ENCODE data around the gene SPTB. TPM values are rescaled to one million over a fixed set of nuclear protein-coding genes. Genes with fewer than 3 reads are reported as not detected.
A peak's percentile ranks its signal among the peaks of the same experiment; 100 is the strongest.
"Not testable (repeated sequence)": the region's sequence is repeated elsewhere in the genome, so short reads cannot be mapped to it uniquely, and the experiment has no call there.

Gene SPTB
- total RNA-seq, 1 donor from 2014 or later, result not detected

- no peak for TF ChIP-seq CTCF (IDR thresholded peaks at IDR 0.05; ENCODE audit: insufficient read depth, low read length, severe bottlenecking)
- FAIRE-seq (no peak), DNase-seq (ENCODE audit: low read depth) (no peak)
- Histone ChIP-seq H3K4me3 (ENCODE audit: low read depth, low read length) (peak overlapping the region; percentile 84), H3K27me3 (ENCODE audit: control insufficient read depth, insufficient read depth, low read length) (no peaks in the 10 kb centered on the region), H3K36me3 (ENCODE audit: control insufficient read depth, insufficient read depth, low read length) (no peaks in the 10 kb centered on the region)
These were observed 35.3 kb upstream of the SPTB start for GRCh38 chr14:64915029-64915424.

- FAIRE-seq, result peak; percentile 64
- Histone ChIP-seq H3K27me3 (ENCODE audit: control insufficient read depth, insufficient read depth, low read length) (no peaks in the 10 kb centered on the region), H3K36me3 (ENCODE audit: control insufficient read depth, insufficient read depth, low read length) (no peaks in the 10 kb centered on the region), H3K4me3 (ENCODE audit: low read depth, low read length) (peak within 1 kb of the TSS; percentile 84)
- DNase-seq (ENCODE audit: low read depth), result peak; percentile 98
- TF ChIP-seq CTCF (IDR thresholded peaks at IDR 0.05; ENCODE audit: insufficient read depth, low read length, severe bottlenecking), result no peak
These were observed 34.7 kb upstream of the SPTB start, which contains the start of gene CHURC1 for GRCh38 chr14:64914237-64915028. Gene CHURC1, plus strand, starts transcription at chr14:64914455. Its CDS starts 41 bp downstream, at chr14:64914496.

GRCh38 chr14:64913477-64913876 is 33.8 kb upstream of the SPTB start:
- not testable (repeated sequence) for DNase-seq (ENCODE audit: low read depth); H3K27me3 ChIP-seq (ENCODE audit: control insufficient read depth, insufficient read depth, low read length); H3K36me3 ChIP-seq (ENCODE audit: control insufficient read depth, insufficient read depth, low read length); H3K4me3 ChIP-seq (ENCODE audit: low read depth, low read length); FAIRE-seq

GRCh38 chr14:64912261-64912660 is 32.6 kb upstream of the SPTB start:
- H3K4me3 ChIP-seq (ENCODE audit: low read depth, low read length), result no peak overlapping the region
- no peak for TF ChIP-seq CTCF (IDR thresholded peaks at IDR 0.05; ENCODE audit: insufficient read depth, low read length, severe bottlenecking)
- no peak for DNase-seq (ENCODE audit: low read depth)
- H3K27me3 ChIP-seq (ENCODE audit: control insufficient read depth, insufficient read depth, low read length), result no peaks in the 10 kb centered on the region
- H3K36me3 ChIP-seq (ENCODE audit: control insufficient read depth, insufficient read depth, low read length), result no peaks in the 10 kb centered on the region
- no peak for FAIRE-seq

GRCh38 chr14:64910847-64911495 is 31.3 kb upstream of the SPTB start:
- no peak for FAIRE-seq
- Histone ChIP-seq H3K27me3 (ENCODE audit: control insufficient read depth, insufficient read depth, low read length) (no peaks in the 10 kb centered on the region), H3K36me3 (ENCODE audit: control insufficient read depth, insufficient read depth, low read length) (no peaks in the 10 kb centered on the region), H3K4me3 (ENCODE audit: low read depth, low read length) (no peak overlapping the region)
- DNase-seq (ENCODE audit: low read depth), result peak; percentile 44
- TF ChIP-seq CTCF (IDR thresholded peaks at IDR 0.05; ENCODE audit: insufficient read depth, low read length, severe bottlenecking), result peak; percentile 38

- no peaks in the 10 kb centered on the region for H3K27me3 ChIP-seq (ENCODE audit: control insufficient read depth, insufficient read depth, low read length)
- FAIRE-seq (no peak), DNase-seq (ENCODE audit: low read depth) (no peak)
- H3K4me3 ChIP-seq (ENCODE audit: low read depth, low read length), result no peak overlapping the region
- H3K36me3 ChIP-seq (ENCODE audit: control insufficient read depth, insufficient read depth, low read length), result no peaks in the 10 kb centered on the region
- no peak for TF ChIP-seq CTCF (IDR thresholded peaks at IDR 0.05; ENCODE audit: insufficient read depth, low read length, severe bottlenecking)
These were observed 26.3 kb upstream of the SPTB start for GRCh38 chr14:64906022-64906421.

Data from bronchial epithelial cell (primary cell).